GM23248 (cell line): ENCODE data around the gene MKRN3.

ENCODE experiments used
- EZH2 ChIP-seq: fragments of 200-600 bp; sonication (generic); IDR thresholded peaks from 2 replicates; pipeline ENCODE4 v1.6.1; 2018; ENCODE audit warnings: antibody characterized with exemption, mild to moderate bottlenecking; ENCODE audit not compliant: insufficient read depth, poor library complexity, severe bottlenecking
- EZH2phosphoT487 ChIP-seq: fragments of 200-600 bp; sonication (generic); IDR thresholded peaks from 2 replicates; pipeline ENCODE4 v1.6.1; 2018; ENCODE audit warnings: antibody characterized with exemption, moderate library complexity, mild to moderate bottlenecking, low read depth; ENCODE audit not compliant: insufficient read depth

GRCh38 chr15:23518104-23518503 is 47.4 kb upstream of the MKRN3 start:
- TF ChIP-seq EZH2 = no peak
- TF ChIP-seq EZH2phosphoT487 = no peak
